Measurements from ENCODE around the gene SMIM38.

DNA sequence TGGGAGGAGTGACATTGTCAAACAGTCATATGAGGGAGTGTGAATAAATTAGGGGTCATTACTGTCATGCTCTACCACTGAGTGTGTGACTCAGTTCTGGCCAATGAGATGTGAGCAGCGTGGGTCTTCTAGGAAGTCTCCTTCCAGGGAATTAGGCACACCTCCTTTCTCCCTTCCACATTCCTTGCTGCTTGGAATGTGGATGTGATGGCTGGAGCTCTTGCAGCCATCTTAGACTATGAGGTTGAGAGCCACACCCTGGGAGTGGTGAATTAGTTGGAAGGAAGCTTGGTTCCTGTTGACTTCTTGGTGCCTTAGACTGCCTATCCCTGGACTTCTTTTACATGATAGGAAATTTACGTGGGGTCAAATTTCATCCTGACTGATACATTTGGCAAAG lies 36.5 kb upstream of the SMIM38 start:
- TF ChIP-seq, protein P1, sequence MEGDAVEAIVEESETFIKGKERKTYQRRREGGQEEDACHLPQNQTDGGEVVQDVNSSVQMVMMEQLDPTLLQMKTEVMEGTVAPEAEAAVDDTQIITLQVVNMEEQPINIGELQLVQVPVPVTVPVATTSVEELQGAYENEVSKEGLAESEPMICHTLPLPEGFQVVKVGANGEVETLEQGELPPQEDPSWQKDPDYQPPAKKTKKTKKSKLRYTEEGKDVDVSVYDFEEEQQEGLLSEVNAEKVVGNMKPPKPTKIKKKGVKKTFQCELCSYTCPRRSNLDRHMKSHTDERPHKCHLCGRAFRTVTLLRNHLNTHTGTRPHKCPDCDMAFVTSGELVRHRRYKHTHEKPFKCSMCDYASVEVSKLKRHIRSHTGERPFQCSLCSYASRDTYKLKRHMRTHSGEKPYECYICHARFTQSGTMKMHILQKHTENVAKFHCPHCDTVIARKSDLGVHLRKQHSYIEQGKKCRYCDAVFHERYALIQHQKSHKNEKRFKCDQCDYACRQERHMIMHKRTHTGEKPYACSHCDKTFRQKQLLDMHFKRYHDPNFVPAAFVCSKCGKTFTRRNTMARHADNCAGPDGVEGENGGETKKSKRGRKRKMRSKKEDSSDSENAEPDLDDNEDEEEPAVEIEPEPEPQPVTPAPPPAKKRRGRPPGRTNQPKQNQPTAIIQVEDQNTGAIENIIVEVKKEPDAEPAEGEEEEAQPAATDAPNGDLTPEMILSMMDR (IDR thresholded peaks at IDR 0.05 in 8 of 11, conservative IDR thresholded peaks at IDR 0.05 in 3 of 11) = no peak
- TF ChIP-seq POLR2A (IDR thresholded peaks at IDR 0.05) = no peak

All from spleen (tissue), 7 donors.